Neuronal stem cell (in vitro differentiated cells): ENCODE results near the gene SLC9B2.
"Not testable (repeated sequence)": the region's sequence is repeated elsewhere in the genome, so short reads cannot be mapped to it uniquely, and the experiment has no call there.

ENCODE experiments used
- DNase-seq: peaks from one replicate; pipeline ENCODE4 v3.0.0-alpha.2; 2013; ENCODE audit warnings: low spot score
- H2AFZ ChIP-seq: one replicate; pipeline ENCODE4 v1.6.1; 2013; ENCODE audit warnings: mild to moderate bottlenecking, low read length, inconsistent platforms
- H2AK5ac ChIP-seq: 2 replicates; pipeline ENCODE4 v1.6.1; 2013; ENCODE audit warnings: low read depth, mild to moderate bottlenecking, inconsistent platforms, low read length, moderate library complexity, mixed read lengths
- H2BK120ac ChIP-seq: 2 replicates; pipeline ENCODE4 v1.6.1; 2013; ENCODE audit warnings: low read depth, mild to moderate bottlenecking, inconsistent platforms, low read length, moderate library complexity, mixed read lengths
- H2BK12ac ChIP-seq: one replicate; pipeline ENCODE4 v1.6.1; 2013; ENCODE audit warnings: low read length, inconsistent platforms
- H2BK15ac ChIP-seq: 2 replicates; pipeline ENCODE4 v1.6.1; 2013; ENCODE audit warnings: mild to moderate bottlenecking, low read length, inconsistent platforms, mixed read lengths
- H2BK5ac ChIP-seq: one replicate; pipeline ENCODE4 v1.6.1; 2013; ENCODE audit warnings: inconsistent platforms, mild to moderate bottlenecking, low read length, moderate library complexity
- H3K14ac ChIP-seq: one replicate; pipeline ENCODE4 v1.6.1; 2013; ENCODE audit warnings: low read length, inconsistent platforms
- H3K18ac ChIP-seq: 2 replicates; pipeline ENCODE4 v1.6.1; 2013; ENCODE audit warnings: low read length, inconsistent platforms
- H3K23ac ChIP-seq: 2 replicates; pipeline ENCODE4 v1.6.1; 2013; ENCODE audit warnings: low read depth, mild to moderate bottlenecking, mixed read lengths, low read length, inconsistent platforms; ENCODE audit not compliant: poor library complexity
- H3K27ac ChIP-seq: replicated peaks from 3 replicates; pipeline ENCODE4 v1.5.1; 2013; ENCODE audit warnings: low read length, inconsistent platforms
- H3K27me3 ChIP-seq, 3 experiments: 2 replicates each; pipeline ENCODE4 v1.6.1; 2013; ENCODE audit warnings: low read length in 3 of 3, mild to moderate bottlenecking in 2 of 3, inconsistent platforms in 1 of 3, low read depth in 1 of 3, mixed read lengths in 1 of 3, moderate library complexity in 1 of 3; ENCODE audit not compliant: control insufficient read depth in 3 of 3, insufficient read depth in 3 of 3
- H3K36me3 ChIP-seq, 2 donors: replicated peaks in 1 of 2; 2 replicates each; pipeline ENCODE4 v1.6.1; 2013; ENCODE audit warnings: low read length in 2 of 2; ENCODE audit not compliant: control insufficient read depth in 2 of 2, insufficient read depth in 2 of 2
- H3K4ac ChIP-seq: 2 replicates; pipeline ENCODE4 v1.6.1; 2013; ENCODE audit warnings: inconsistent platforms, mild to moderate bottlenecking, low read length, moderate library complexity
- H3K4me1 ChIP-seq, 2 donors: 1 replicate in 1 of 2; 2 replicates in 1 of 2; pipeline ENCODE4 v1.6.1; 2013; ENCODE audit warnings: low read length in 2 of 2, low read depth in 1 of 2; ENCODE audit not compliant: control insufficient read depth in 2 of 2, insufficient read depth in 1 of 2
- H3K4me2 ChIP-seq: one replicate; pipeline ENCODE4 v1.6.1; 2013; ENCODE audit warnings: mild to moderate bottlenecking, low read length, inconsistent platforms; ENCODE audit not compliant: insufficient read depth, poor library complexity, severe bottlenecking
- H3K4me3 ChIP-seq, 2 donors: 2 replicates each; pipeline ENCODE4 v1.5.1; 2013; ENCODE audit warnings: low read length in 2 of 2, mild to moderate bottlenecking in 2 of 2, inconsistent platforms in 1 of 2, moderate library complexity in 1 of 2
- H3K79me1 ChIP-seq: one replicate; pipeline ENCODE4 v1.6.1; 2013; ENCODE audit warnings: low read depth, mild to moderate bottlenecking, inconsistent platforms, low read length, moderate library complexity
- H3K9ac ChIP-seq: one replicate; pipeline ENCODE4 v1.6.1; 2013; ENCODE audit warnings: mild to moderate bottlenecking, low read depth, low read length, inconsistent platforms; ENCODE audit not compliant: poor library complexity
- H3K9me3 ChIP-seq, 2 donors: replicated peaks in 1 of 2; 2 replicates each; pipeline versions ENCODE3 to v1.6.1; 2013; ENCODE audit warnings: low read length in 2 of 2, mild to moderate bottlenecking in 2 of 2, inconsistent platforms in 1 of 2, low read depth in 1 of 2, mixed read lengths in 1 of 2, moderate library complexity in 1 of 2; ENCODE audit not compliant: control insufficient read depth in 2 of 2, insufficient read depth in 1 of 2
- H4K8ac ChIP-seq: one replicate; pipeline ENCODE4 v1.6.1; 2013; ENCODE audit warnings: low read depth, mild to moderate bottlenecking, inconsistent platforms, low read length, moderate library complexity
- H4K91ac ChIP-seq: one replicate; pipeline ENCODE4 v1.6.1; 2013; ENCODE audit warnings: low read length, low read depth, mild to moderate bottlenecking, inconsistent platforms; ENCODE audit not compliant: poor library complexity
- WGBS, 2 donors: extraction: QIAGEN DNeasy Blood & Tissue Kit; methylation state at CpG; one replicate each; pipeline ENCODE4 v1.1.7; 2013; ENCODE audit warnings: missing lambda C conversion rate in 2 of 2, mixed read lengths in 1 of 2; ENCODE audit not compliant: insufficient read length in 2 of 2, insufficient replicate concordance in 1 of 2; ENCODE audit errors: extremely low coverage in 2 of 2; 5-methylcytosine and 5-hydroxymethylcytosine counted together

SLC9B2 gene

DNA sequence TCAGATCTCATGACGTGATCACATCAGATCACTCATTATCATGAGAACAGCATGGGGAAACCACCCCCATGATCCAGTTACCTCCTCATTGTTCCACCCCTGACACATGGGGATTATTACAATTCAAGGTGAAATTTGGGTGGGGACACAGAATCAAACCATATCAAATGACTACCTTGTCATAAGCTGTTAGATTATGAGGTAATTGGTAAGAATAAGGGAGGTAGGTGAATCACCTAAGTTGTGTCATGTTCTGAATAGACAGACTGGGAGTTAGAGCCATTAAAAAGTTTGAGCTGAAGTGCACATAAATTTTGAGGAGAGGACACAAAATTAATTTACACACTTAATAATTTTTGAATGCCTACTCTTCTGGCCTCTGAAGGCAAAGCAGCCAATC, 81.8 kb downstream of the SLC9B2 start:
- Histone ChIP-seq H3K4me1 (no peaks in the 10 kb centered on the region), H3K14ac (no peak overlapping the region), H3K23ac (no peak overlapping the region), H4K91ac (no peak overlapping the region), H3K79me1 (no peaks in the 10 kb centered on the region), H3K18ac (no peak overlapping the region), H2AFZ (no peak overlapping the region), H3K36me3 (no peaks in the 10 kb centered on the region), H2BK120ac (no peak overlapping the region), H2BK15ac (no peak overlapping the region), H2AK5ac (no peak overlapping the region), H3K27me3 (no peaks in the 10 kb centered on the region), H2BK5ac (no peak overlapping the region), H3K4ac (no peak overlapping the region), H2BK12ac (no peak overlapping the region), H3K9ac (no peak overlapping the region), H4K8ac (no peak overlapping the region), H3K27ac (no peak overlapping the region), H3K4me2 (no peak overlapping the region), H3K9me3 (peaks cover 0 to 3% of the 10 kb centered on the region in 2 donors), H3K4me3 (no peak overlapping the region)
- DNase-seq, result no peak
- no CpG with 5 or more reads among the region's 1 CpG for WGBS, 2 donors

DNA sequence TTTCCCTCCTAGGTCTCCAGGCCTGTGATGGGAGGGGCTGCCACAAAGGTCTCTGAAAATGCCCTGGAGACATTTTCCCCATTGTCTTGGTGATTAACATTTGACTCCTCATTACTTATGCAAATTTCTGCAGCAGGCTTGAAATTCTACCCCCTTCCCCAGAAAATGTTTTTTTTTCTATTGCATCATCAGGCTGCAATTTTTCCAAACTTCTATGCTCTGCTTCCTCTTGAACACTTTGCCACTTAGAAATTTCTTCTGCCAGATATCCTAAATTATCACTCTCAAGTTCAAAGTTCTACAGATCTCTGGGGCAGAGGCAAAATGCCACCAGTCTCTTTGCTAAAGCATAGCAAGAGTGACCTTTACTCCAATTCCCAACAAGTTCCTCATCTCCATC, 82.6 kb downstream of the SLC9B2 start:
- H4K8ac ChIP-seq, DNase-seq, H3K14ac ChIP-seq, H3K23ac ChIP-seq, H3K9ac ChIP-seq, H3K4me3 ChIP-seq, H3K79me1 ChIP-seq, H2BK120ac ChIP-seq, H2BK15ac ChIP-seq, H2BK5ac ChIP-seq, H3K36me3 ChIP-seq, H4K91ac ChIP-seq, H2BK12ac ChIP-seq, H3K27me3 ChIP-seq, H2AFZ ChIP-seq, H3K4ac ChIP-seq, H3K4me2 ChIP-seq, H3K9me3 ChIP-seq, H3K18ac ChIP-seq, H3K4me1 ChIP-seq, H2AK5ac ChIP-seq, H3K27ac ChIP-seq: not testable (repeated sequence)

DNA sequence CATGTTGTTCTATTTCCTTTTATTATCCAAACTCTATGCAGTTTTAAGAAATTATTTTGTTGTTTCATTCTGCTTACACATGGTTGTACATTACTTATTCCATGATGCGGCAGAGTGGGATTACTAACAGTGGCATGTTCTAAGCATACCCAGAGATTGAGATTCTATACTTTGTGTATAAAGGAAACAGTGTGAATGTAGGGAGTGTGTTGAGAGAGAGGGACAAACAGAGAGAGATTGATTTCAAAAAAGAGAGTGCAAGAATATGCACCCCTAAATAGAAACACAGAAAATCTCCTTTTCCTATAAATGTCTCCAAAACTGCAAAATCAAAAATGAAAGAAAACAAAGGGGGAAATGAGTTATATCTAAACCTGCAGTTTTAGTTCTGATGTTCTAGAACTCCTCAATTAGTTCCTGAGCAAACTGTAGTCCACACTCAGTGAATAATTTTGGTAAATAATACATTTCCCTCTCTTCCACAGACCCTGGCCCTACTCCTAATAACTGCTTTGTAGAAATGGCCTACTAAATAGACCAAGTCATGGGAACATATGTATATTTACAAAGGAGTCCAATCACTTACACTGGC, 88.0 kb downstream of the SLC9B2 start:
- H3K14ac ChIP-seq, result no peak overlapping the region
- no peak overlapping the region for H3K18ac ChIP-seq
- no peak overlapping the region for H2AFZ ChIP-seq
- no CpG with 5 or more reads among the region's 1 CpG for WGBS, 2 donors
- H3K79me1 ChIP-seq, result no peaks in the 10 kb centered on the region
- H3K4ac ChIP-seq, result no peak overlapping the region
- H3K4me3 ChIP-seq, result no peak overlapping the region
- no peak overlapping the region for H2AK5ac ChIP-seq
- no peaks in the 10 kb centered on the region for H3K4me1 ChIP-seq
- no peak overlapping the region for H3K23ac ChIP-seq
- DNase-seq, result no peak
- peaks cover 0 to 2% (median 0%) of the 10 kb centered on the region in 3 experiments for H3K27me3 ChIP-seq
- no peak overlapping the region for H2BK12ac ChIP-seq
- H4K91ac ChIP-seq, result no peak overlapping the region
- H2BK15ac ChIP-seq, result no peak overlapping the region
- H2BK120ac ChIP-seq, result no peak overlapping the region
- no peak overlapping the region for H3K9ac ChIP-seq
- peaks cover 0 to under 1% of the 10 kb centered on the region in 2 donors for H3K9me3 ChIP-seq
- H2BK5ac ChIP-seq, result no peak overlapping the region
- H4K8ac ChIP-seq, result no peak overlapping the region
- no peak overlapping the region for H3K27ac ChIP-seq
- H3K4me2 ChIP-seq, result no peak overlapping the region
- H3K36me3 ChIP-seq, result no peaks in the 10 kb centered on the region

DNA sequence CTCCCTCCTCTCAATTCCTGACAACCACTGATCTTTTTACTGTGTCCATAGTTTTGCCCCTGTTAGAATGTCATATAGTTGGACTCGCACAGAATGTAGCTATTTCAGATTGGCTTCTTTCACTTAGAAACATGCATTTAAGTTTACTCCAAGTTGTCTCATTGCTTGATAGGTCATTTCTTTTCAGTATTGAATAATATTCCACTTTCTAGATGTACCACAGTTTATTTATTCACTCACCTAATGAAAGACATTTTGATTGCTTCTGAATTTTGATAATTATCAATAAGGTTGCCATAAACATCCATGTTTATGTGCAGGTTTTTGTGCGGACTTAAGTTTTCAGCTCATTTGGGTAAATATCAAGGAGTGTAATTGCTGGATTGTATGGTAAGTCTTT, 95.6 kb downstream of the SLC9B2 start:
- Histone ChIP-seq H3K27me3 (no peaks in the 10 kb centered on the region), H3K4me2 (no peak overlapping the region), H3K9me3 (no peaks in the 10 kb centered on the region), H3K4me3 (no peak overlapping the region), H3K18ac (no peak overlapping the region), H2BK5ac (no peak overlapping the region), H3K14ac (no peak overlapping the region), H3K79me1 (no peaks in the 10 kb centered on the region), H2AK5ac (no peak overlapping the region), H3K23ac (no peak overlapping the region), H4K8ac (no peak overlapping the region), H3K36me3 (no peaks in the 10 kb centered on the region), H2BK12ac (no peak overlapping the region), H3K9ac (no peak overlapping the region), H2BK15ac (no peak overlapping the region), H3K4ac (no peak overlapping the region), H3K27ac (no peak overlapping the region), H4K91ac (no peak overlapping the region), H3K4me1 (no peaks in the 10 kb centered on the region), H2BK120ac (no peak overlapping the region), H2AFZ (no peak overlapping the region)
- DNase-seq, result no peak
- WGBS, 2 donors, result no CpG with 5 or more reads among the region's 2 CpGs
